Measurements from ENCODE around the gene GASK1A. TPM values are rescaled to one million over a fixed set of nuclear protein-coding genes. Genes with fewer than 3 reads are reported as not detected.

The GASK1A gene
- 0.69 and 2.4 TPM in 2 replicates for total RNA-seq

DNA sequence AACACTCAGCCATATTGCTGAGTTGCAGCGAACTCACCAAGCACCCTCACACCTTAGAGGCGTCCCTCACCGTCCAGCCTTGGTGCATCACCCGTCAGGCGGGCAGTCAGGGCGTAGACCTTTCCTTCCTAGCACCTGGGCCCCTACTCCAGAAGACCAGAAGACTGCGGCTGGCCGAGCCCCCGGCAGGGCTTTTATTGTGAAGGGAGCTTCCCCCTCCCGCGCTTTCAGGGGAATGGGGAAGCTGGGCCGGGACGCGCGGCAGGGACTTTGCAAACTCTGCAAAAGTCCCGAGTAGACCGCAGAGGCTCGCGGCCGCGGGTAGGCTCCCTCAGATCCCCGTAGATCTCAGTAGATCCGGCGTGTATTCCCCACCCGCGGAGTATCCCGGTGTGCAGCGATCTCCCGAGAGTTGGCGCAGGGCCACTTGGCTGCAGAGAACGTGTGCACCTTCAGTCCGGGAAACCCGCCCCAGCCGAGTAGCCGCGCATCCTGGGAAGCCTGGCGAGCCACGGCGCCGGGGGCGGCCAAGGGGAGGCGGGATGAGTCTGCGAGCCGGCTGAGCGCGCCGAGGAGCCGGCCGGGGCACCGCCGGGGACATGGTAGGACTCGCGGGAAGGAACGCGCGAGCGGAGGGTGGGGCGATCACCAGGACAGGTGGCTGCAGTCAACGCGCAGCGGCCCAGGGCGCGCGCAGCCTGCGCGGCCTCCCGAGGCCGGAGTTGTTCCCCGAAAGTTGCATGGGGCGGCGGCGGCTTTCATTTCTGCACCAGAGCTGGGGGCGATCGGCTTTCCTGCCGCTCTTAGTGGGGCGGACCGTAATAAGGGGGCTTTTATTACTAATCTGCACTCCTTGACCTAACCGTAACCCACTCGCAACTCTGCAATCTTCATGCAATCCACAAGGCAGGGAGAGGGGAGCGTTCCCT lies at the start of gene GASK1A:
Gene GASK1A (plus strand): TSS at position 268 of the 929 bp plus-strand sequence. CDS start 332 bp downstream, at position 600.

GRCh38 chr3:43105596-43106292 lies 126.6 kb downstream of the GASK1A start, which contains the start of gene POMGNT2:
POMGNT2 (minus strand) TSS chr3:43106079; CDS start chr3:43081431, 24,648 bp downstream.

Other genes with a start within 250 kb of the GASK1A start
- gene CCDC13, start 206.1 kb upstream of the GASK1A start, total RNA-seq = 0.26 and 0.36 TPM in 2 replicates
- gene HIGD1A, start 174.8 kb upstream of the GASK1A start, total RNA-seq = 88.6 and 93.4 TPM in 2 replicates
- gene ACKR2, start 169.9 kb upstream of the GASK1A start, total RNA-seq = 0.20 and 0.40 TPM in 2 replicates
- gene CYP8B1, start 103.4 kb upstream of the GASK1A start, total RNA-seq = not detected in 2 replicates
- gene ZNF662, start 73.2 kb upstream of the GASK1A start, total RNA-seq = 0.59 and 2.3 TPM in 2 replicates
- gene POMGNT2, start 126.8 kb downstream of the GASK1A start, total RNA-seq = 18.2 and 22.3 TPM in 2 replicates

Measured in smooth muscle cell of the pulmonary artery (primary cell).